NCI-H2029 (cell line): ENCODE data around the gene CA10.

Source experiments
- DNase-seq: peaks from one replicate; lab custom pipeline; 2025; lab: John Stamatoyannopoulos, UW

CA10 gene

DNA sequence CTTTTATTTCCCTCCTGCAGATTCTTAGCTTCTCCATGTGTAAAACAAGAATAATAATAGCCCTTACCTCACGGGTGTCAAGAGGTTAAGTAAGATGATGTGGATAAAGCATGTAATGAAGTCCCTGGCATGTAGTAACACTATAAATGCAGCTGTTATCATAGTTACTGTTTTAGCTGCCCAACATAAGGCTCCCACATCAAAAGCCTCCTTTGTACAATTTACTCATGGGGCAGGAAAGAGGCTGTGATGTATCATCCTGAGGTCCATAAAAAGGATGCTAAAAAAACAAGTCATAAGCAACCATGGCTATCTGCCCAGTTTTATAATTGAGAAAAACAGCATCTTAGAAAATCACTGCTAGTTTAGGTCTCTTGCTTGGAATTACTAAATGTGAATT, 339.7 kb downstream of the CA10 start:
- DNase-seq, result no peak

DNA sequence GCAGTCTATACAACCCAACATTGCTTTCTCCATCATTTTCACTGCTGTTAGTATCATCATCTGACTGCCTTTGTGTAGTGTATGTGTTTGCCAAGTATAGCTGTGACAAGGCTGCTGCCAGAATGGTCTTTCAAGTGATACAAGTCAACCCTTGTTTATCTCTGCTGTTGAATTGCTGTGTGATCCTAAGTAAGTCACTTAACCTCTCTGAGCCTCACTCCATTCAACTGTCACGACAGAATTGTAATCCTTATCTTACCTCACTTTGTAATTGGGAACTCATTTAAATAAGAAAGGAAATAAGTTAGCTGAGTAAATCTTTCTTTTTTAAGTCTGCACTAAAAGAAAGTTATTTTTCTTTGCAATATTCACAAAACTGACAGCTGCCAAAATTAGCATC, 340.6 kb downstream of the CA10 start:
- no peak for DNase-seq

DNA sequence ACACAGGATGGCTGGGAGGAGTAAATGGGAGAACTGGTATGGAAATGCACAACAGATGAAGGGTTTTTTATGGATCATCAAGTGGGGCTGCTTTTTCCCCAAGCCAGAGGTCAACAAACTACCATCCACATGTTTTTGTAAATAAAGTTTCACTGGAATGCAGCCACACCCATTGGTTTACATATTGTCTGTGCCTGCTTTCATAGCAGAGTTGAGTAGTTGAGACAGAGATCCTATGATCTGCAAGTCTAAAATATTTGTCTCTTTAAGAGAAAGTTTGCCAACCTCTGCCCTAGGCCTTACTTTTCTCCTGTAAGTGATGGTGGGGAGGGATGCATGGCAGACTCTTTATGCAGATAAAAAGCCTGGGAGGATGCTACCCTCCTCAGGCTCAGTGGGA, 341.4 kb downstream of the CA10 start:
- no peak for DNase-seq

DNA sequence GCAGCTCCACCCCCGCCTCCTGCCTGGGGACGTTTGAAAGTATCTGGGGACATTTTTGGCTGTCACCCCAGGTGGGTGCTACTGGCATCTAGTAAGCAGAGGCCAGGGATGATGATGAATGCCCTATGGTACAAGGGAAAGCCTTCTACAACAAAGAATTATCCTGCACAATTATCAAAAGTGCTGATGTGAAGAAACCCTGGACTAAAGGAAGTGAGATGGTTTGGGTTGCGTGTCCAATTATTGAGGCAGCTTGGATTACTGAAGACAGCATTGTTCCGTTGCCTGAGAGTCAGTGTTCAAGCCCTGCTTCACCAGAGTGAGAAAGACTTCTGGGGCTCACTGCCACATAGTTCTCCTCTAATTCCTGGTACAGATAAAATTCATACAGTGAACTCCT, 343.4 kb downstream of the CA10 start:
- DNase-seq, result no peak

DNA sequence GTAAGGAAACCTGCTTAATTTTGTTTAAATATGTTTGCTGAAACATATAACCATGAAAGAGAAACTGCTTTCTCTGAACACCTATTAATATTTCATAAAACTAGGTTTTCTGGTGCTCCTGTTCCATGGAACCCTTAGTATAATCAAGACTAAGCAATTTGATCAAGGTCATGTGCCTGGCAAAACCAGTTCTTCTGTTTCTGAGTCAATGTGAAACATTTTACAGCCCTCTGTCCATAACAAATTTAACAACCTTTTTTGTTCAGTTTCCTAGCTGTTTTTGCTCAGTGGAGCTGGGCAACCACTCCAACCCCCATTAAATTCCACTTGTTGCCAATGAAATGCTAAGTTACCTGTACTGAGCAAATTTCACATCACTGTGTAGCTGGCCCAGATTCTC, 344.0 kb downstream of the CA10 start:
- DNase-seq, result no peak

DNA sequence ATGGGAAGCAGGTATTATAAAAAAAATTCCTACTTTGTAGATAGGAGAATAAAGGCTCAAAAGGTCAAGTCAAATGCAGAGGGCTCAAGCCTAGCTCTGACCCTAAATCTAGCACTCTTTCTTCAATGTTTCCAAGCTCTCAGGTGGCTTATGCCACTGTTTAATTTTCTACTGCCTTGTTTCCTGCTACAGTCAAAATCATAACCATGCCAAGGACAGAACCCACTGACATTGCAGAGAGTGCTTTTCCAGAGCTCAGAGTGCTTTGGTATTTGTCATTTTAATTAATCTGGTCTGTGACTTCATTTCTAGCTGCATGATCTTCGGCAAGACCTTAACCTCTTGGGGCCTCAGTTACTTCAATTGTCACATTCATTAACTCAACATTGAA, 344.7 kb downstream of the CA10 start:
- no peak for DNase-seq

DNA sequence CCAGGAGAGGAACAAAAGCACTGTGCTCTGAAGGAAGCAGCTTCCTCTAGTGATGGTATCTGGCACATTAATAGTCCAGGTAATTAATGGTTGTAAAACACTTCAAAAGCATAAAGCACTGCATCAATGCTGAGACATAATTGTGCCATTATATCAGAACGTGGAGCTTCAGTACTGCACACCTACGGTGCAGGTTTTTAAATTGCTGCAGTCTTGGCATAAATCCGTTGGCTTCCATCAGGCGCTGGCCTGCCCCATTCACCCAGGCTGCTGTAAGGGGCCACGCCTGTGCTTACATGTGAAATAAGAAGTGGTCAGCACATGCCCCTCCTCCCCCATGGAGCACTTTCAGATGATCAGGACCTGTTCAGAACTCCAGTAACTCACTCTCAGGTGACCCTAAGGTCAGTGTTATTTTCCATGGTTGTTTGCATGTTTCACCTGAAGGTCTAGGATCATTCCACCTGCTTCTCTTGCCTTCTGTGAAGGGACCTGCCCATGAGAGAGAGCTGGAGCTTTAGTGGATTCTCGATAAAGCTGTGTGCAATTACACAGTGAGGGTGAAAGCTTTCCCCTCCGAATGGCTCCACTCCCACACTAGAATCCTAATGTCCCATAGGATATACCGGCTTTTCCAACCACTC, 345.3 kb downstream of the CA10 start:
- no peak for DNase-seq

DNA sequence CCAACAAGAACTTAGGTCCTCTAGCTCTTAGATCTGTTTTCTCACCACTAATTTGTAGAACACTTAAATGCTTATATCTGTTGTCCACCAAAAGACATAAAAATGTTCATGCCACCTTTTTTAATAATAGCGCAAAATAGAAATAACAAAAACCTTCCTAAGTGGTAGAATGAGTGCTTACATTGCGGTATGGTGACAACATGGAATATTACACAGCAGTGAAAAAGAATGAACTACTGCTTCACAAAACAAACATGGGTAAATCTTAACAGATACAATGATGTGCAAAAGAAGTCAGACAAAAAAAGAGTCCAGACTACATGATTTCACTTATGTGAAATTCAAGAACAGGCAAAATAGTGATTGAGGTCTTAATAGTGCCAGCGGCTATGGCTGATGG, 351.1 kb downstream of the CA10 start:
- DNase-seq, result no peak

DNA sequence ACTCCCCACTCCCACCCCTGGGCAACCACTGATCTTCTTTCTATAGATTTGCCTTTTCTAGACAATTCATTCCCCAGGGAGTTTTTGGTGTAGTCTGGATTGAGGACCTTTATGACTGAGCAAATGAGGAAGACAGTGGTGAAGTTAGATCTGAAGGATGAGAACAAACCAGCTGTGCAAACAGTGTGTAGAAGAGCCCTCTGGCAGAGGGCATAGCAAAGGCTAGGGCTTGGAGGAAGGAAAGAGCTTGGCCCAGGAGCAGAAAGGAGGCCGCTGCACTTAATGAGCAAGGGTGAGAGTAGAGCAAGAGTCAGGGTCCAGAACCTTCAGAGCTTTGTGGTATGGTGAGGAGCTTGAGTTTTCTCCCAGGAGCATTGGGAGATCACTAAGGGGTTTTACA, 352.7 kb downstream of the CA10 start:
- DNase-seq, result peak; percentile 79

DNA sequence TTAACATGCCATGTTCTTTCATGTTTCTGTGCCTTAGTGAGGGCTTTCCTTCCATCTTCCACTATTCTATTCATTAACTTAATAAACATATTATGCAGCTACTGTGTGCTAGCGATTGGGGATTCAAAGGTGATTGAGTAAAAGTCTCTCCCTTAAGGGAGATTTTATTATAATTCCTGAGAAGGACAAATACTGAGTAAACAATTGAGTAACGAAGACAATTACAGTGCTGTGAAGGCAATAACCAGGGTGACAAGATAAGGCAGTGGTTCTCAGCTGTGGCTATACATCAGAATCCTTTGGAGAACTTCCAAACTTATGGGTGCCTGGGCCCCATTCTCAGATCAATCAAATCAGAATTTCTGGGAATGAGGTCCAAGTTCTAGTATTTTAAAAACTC, 353.3 kb downstream of the CA10 start:
- DNase-seq, result no peak

DNA sequence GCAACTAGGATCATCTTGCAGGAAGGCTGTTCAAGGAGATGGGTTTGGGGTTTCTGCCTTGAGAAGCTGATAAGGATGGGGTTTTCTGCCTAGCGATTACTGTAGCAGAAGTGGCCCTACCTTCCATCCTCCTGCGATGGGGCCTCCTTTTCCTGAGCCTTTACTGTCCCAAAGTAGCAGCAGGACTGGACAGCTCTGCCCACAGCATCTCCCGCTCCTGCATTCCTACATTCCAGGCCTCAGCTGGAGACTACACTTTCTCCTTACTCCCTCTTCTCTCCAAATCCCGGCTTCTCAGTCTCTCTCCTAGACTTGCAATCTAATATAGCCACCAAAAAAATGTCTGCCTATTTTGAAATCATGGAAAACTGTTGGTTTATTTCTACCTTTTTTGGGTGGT, 355.4 kb downstream of the CA10 start:
- DNase-seq, result no peak

DNA sequence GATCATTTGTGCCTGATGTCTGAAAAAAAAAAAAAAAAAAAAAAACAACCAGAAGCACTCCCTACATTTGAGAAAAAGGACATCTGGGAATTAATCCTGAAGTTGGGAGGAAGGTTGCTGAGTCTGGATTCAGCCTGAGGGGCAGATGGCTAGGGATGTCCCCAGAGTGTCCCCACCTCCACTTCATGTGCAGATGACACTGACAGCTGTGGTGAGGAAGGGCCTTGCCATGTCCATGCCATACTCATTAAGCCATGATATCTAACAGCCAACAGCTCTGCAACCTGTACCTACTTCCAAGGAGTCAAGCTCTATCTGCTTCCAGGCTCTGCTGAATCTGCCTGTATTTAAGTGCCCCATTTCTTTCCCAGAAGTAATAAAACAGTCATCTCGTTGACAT, 356.0 kb downstream of the CA10 start:
- no peak for DNase-seq

DNA sequence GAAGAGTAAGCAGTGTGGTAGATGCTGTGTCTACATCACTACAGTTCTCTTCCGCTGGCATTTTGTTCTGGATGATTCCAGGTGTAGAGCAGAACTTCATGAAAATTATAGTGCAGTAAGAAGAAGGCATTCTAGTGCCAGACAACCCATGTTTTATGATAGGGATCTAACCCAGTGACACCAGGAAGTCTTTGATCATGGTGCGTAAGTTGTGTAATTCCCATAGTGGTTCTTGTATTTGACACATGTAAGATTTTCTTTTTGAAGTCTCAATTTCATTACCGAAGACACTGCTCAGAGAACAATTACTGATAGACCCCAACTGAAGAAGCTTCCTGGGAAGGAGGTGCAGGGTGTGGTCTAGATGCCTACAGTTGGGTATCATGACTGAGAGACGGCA, 356.9 kb downstream of the CA10 start:
- DNase-seq, result no peak

DNA sequence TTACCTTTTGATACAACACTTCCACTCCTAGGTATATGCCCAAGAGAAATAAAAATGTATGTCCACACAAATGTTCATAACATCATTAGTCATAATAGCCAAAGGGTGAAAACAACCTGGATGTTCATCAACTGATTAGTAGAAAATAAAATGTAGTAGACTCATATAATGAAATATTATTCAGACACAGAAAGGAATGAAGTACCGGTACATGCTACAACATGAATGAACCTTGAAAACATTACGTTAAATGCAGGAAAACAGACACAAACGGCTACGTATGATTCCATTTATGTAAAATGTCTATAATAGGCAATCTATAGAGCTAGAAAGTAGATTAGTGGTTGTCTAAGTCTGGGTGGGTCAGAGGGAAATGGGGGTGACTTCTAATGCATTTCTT, 358.5 kb downstream of the CA10 start:
- DNase-seq, result no peak

DNA sequence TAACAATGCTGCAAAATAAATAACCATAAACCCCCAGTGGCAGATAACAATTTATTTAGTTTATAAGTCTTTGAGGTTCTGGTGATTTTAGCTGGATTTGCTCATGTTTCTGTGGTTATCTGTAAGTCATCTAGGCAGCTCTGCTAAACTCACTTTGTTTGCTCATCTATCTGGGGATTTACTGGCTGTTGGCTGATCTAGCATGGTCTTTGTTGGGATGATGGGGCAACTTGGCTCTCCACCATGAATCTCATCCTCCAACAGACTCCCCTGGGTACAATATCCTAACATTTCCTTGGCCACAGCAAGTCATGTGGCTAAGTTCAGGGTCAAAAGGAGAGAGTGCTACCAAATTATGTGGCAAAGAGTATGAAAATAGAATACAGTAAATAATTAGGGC, 359.3 kb downstream of the CA10 start:
- no peak for DNase-seq

DNA sequence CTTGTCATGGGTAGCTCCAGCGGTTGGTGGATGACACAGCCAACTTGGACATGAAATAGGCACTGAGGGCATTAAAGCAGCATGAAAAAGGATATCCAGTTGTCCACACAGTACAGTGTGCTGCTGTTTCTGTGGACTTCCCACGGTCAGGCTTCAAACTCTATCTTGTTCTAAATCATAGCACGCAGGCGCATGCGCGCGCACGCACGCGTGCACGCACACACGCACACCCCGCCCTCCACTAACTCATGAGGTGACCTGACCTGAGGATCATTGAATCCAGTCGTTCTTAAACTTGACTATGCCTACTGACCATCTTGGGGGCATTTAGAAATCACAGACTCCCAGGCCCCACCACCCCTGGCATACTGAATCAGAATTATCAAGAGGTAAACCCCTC, 361.4 kb downstream of the CA10 start:
- no peak for DNase-seq

DNA sequence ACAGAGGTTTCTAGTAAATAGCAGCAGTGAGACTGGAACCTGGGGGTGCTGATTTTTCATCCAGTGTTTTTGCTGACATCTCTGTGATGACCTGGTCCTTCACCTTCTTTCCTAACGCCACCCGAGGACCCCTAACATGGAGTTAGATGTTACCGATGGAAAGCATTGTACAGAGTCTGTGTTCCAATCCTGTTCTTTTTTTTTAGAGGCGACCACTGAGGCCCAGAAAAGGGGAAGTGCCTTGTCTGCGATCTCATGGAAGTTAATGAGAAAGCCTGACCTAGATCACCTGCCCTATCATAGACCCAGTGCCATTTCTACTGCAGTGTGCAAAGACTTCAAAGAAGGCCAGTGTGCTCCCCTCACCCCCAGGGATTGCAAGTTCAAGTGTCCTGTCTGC, 362.5 kb downstream of the CA10 start:
- no peak for DNase-seq

DNA sequence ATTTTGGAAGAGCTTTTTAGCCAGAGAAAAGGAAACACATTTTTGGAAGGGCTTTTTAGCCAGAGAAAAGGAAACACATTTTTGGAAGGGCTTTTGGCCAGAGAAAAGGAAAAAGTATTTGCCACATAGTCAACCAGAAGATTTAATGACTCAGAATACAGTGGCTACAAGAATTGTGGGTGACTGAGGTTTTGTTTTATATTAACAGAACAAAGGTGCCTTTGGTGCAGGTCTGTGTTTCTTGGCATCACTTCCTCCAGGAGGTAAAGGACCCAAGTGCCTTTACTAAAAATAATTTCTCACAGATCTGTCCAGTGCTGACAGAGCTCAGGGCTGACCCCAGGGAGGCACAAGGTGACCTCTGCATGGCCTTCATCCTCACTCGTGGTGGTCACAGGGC, 363.1 kb downstream of the CA10 start:
- no peak for DNase-seq

DNA sequence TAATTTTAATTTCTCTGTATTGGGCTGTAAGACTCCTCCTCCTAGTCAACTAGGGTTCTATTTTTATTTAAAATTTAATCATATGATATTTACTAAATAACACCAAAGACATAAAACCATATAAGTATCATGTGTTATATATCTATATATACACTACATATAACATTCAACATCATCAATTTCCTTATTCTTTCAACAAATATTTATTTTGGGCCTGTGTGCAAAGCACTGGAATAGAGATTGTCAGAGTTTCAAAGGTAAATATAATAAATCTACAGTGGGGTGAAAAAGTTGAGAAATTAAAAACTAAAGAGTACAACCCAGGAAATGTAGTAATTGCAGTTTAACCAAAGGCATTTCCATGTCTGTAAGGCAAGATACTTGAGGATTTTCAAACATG, 364.0 kb downstream of the CA10 start:
- DNase-seq, result no peak

DNA sequence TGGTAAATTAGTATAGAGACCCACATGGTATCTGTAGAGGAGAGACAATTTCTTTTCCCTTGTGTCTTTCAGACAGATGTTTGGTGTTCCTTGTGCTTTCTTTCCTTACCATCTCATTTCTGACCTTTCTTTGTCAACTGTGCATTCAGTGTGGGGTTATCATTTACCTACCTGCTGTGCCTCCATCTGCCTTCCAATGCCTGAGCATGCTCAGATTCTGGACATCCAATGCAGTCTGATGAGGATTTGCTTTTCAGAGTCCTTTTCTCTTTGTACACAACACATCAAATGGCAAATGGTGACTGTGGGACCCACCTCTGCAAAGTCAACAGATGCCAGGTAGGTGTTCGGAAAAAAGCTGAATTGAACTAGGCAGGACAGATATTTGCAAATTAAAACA, 364.8 kb downstream of the CA10 start:
- DNase-seq, result no peak

DNA sequence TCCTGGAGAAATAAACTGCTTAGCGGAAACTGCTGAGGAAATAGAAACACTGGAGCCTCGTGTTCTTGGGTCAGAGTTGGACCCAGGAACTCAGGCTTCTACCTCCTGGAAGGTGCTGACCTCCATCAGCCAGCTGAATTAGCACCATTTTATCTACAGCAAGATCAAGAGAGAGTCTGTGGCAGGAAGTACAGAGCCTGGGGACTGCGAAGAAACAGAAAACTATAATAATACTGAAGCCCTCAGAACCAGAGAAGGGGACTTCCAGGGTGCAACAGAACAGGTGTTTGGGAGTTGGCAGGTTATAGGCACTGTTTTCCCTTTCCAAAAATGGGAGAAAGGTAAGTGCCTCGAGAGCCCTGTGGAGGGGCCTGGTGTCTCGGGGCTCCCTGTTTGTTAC, 379.7 kb downstream of the CA10 start:
- no peak for DNase-seq

DNA sequence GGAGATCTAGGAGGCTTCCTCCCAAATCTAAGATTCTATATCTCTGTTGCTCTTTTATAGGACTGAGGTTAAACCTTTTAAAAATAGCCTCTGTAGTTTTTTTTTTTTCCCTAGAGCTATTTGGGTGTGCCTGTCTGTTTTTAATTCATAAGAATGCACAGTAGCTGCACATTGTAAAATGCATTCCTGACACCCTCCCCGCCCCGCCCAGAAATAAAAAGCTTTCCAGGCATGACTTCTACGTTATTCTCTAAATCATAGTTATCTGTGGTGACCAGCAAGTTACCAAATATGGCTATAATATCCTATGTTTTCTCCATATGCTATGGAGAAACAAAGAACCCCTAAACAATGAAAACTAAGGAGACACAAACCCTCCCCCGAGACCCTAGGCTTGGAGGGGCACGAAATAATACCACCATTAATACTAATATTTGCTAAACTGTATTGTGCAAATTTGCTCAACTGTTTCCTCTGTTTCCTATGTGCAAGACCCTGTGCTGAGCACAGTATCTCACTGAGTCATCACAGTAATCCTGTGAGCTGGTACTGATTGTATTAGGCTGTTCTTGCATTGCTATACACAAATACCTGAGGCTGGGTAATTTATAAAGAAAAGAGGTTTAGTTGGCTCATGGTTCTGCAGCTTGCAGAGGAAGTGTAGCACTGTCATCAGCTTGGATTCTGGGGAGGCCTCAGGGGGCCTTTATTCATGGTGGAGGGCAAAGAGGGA, 388.3 kb downstream of the CA10 start:
- DNase-seq, result no peak

DNA sequence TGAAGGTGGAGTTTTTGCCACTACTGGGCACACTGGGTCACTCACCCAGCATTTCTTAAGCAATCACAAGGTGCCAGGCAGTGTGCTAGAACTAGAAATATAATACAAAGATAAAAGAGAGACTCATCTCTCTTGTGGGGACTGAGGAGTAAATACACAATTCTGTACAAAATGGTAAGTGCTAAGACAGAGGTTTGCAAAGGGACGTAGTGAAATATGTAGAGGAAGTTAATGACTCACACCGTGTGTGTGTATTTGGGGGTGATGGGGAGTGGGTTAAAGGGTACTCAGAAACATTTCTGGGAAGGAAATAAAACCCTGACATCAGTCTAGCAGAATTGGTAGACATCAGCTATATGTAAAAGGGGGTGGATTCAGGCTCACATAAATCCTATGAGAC, 389.3 kb downstream of the CA10 start:
- DNase-seq, result no peak

DNA sequence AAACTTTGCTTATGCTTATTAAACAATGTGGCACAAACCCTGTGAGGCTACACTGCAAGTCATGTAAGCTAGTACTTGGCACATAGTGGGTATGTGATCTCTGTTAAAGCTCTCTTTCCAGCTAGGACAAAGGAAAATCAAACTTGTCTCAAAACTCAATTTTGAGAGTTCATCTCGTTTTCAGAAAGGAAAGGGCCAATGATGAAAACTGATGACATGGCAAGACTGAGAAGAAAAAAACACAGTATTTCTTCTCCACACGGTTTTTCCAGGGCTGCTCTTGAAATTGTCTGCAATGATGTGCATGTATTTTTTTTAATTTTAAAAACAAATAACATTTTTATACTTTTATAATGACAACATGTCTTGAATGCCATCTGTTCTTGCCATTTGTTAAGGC, 389.8 kb downstream of the CA10 start:
- DNase-seq, result no peak
